HCT116 (cell line): ENCODE measurements around the gene DCP2. TPM values are rescaled to one million over a fixed set of nuclear protein-coding genes. Genes with fewer than 3 reads are reported as not detected.
"Not testable (repeated sequence)": the region's sequence is repeated elsewhere in the genome, so short reads cannot be mapped to it uniquely, and the experiment has no call there.

ENCODE experiments used
- ATAC-seq: fragments of 200-7000 bp; cut with Tn5 transposase; 2 replicates; pipeline ENCODE4 v1.9.1; 2020; ENCODE audit warnings: mild to moderate bottlenecking, moderate library complexity
- BruUV-seq: library from RNA; stranded (reverse); fragments of 400-500 nt; replicated peaks from 2 replicates; lab custom pipeline; 2021; lab: Mats Ljungman, UMichigan
- CTCF ChIA-PET: fragments of 300-600 bp; sonication (Branson Sonifier 250); formaldehyde crosslinking; loops from one replicate; lab custom pipeline; 2021; ENCODE audit warnings: antibody characterized with exemption; lab: Charles Lee
- POLR2A ChIA-PET: fragments of 300-600, 350-600 bp; sonication (Branson Sonifier 250); formaldehyde crosslinking; loops from one replicate; lab custom pipeline; 2021; ENCODE audit warnings: antibody characterized with exemption; lab: Charles Lee
- RAD21 ChIA-PET, 2 experiments: fragments of 300-600 bp; sonication (Branson Sonifier 250); formaldehyde crosslinking; loops; one replicate each; lab custom pipeline; 2023; ENCODE audit warnings: low total read pairs in 2 of 2; ENCODE audit not compliant: uncharacterized antibody in 2 of 2, unreplicated experiment in 2 of 2, low non-redundant PET in 1 of 2; lab: Charles Lee
- DNase-seq: peaks from one replicate; pipeline ENCODE4 v3.0.0-alpha.2; 2010; ENCODE audit warnings: low read depth, low spot score
- H2AFZ ChIP-seq: fragments of 200-600 bp; shearing (Covaris generic), sonication (generic); 2 replicates; pipeline ENCODE4 v1.6.1; 2017; ENCODE audit warnings: low read depth, mixed run types, mixed read lengths, antibody characterized with exemption, low read length; ENCODE audit not compliant: poor library complexity, severe bottlenecking
- H3K27ac ChIP-seq: 2 replicates; pipeline ENCODE4 v1.5.1; 2012; ENCODE audit warnings: low read depth, low read length
- H3K27me3 ChIP-seq: fragments of 200-600 bp; sonication (generic); 2 replicates; pipeline ENCODE4 v1.6.1; 2016; ENCODE audit warnings: mixed run types, low read length, mixed read lengths; ENCODE audit not compliant: insufficient read depth
- H3K36me3 ChIP-seq, 2 experiments: fragments of 200-500 bp in 1 of 2; fragments of 200-600 bp in 1 of 2; sonication (Bioruptor generic) in 1 of 2; sonication (generic) in 1 of 2; 2 replicates each; pipeline versions ENCODE4 v1.5.1 to v1.6.1; 2014 to 2016; ENCODE audit warnings: low read length in 2 of 2, inconsistent platforms in 1 of 2, mixed read lengths in 1 of 2, mixed run types in 1 of 2; ENCODE audit not compliant: insufficient read depth in 2 of 2, control insufficient read depth in 1 of 2
- H3K4me1 ChIP-seq, 2 experiments: fragments of 200-600 bp in 1 of 2; sonication (generic) in 1 of 2; 2 replicates each; pipeline versions ENCODE4 v1.5.1 to v1.6.1; 2012 to 2017; ENCODE audit warnings: low read length in 2 of 2, inconsistent platforms in 1 of 2, mild to moderate bottlenecking in 1 of 2, mixed read lengths in 1 of 2, mixed run types in 1 of 2, moderate library complexity in 1 of 2; ENCODE audit not compliant: insufficient read depth in 2 of 2, control insufficient read depth in 1 of 2
- H3K4me2 ChIP-seq: fragments of 200-600 bp; sonication (generic); 2 replicates; pipeline ENCODE4 v1.6.1; 2017; ENCODE audit warnings: mixed run types, low read length, mixed read lengths
- H3K4me3 ChIP-seq, 2 experiments: fragments of 200-600 bp in 1 of 2; sonication (generic) in 1 of 2; replicated peaks in 1 of 2; 2 replicates each; pipeline ENCODE4 v1.5.1; 2011 to 2016; ENCODE audit warnings: low read length in 2 of 2, control low read depth in 1 of 2, low read depth in 1 of 2, mild to moderate bottlenecking in 1 of 2, mixed read lengths in 1 of 2, mixed run types in 1 of 2
- H3K79me2 ChIP-seq: fragments of 200-600 bp; sonication (generic); 2 replicates; pipeline ENCODE4 v1.6.1; 2017; ENCODE audit warnings: mild to moderate bottlenecking, mixed run types, low read length, moderate library complexity, mixed read lengths; ENCODE audit not compliant: insufficient read depth
- H3K9ac ChIP-seq: fragments of 200-600 bp; sonication (generic); 2 replicates; pipeline ENCODE4 v1.6.1; 2016; ENCODE audit warnings: low read length, mixed read lengths
- H3K9me2 ChIP-seq: fragments of 200-600 bp; sonication (generic), shearing (Covaris generic); 2 replicates; pipeline ENCODE4 v1.6.1; 2017; ENCODE audit warnings: mixed run types, mild to moderate bottlenecking, moderate library complexity; ENCODE audit not compliant: insufficient read depth
- H3K9me3 ChIP-seq, 2 experiments: fragments of 200-500 bp in 1 of 2; fragments of 200-600 bp in 1 of 2; sonication (Bioruptor generic) in 1 of 2; sonication (generic) in 1 of 2; 2 replicates each; pipeline ENCODE4 v1.6.1; 2014 to 2017; ENCODE audit warnings: low read length in 2 of 2, mixed read lengths in 2 of 2, inconsistent platforms in 1 of 2, low read depth in 1 of 2, mild to moderate bottlenecking in 1 of 2, mixed run types in 1 of 2, moderate library complexity in 1 of 2; ENCODE audit not compliant: control insufficient read depth in 1 of 2, insufficient read depth in 1 of 2
- H4K20me1 ChIP-seq: fragments of 200-600 bp; sonication (generic), shearing (Covaris generic); 2 replicates; pipeline ENCODE4 v1.6.1; 2017; ENCODE audit warnings: mixed run types, mild to moderate bottlenecking, moderate library complexity; ENCODE audit not compliant: insufficient read depth
- CBX3 ChIP-seq: IDR thresholded peaks from 2 replicates; pipeline ENCODE4 v1.6.1; 2012; ENCODE audit warnings: low read depth
- CEBPB ChIP-seq: IDR thresholded peaks from 2 replicates; pipeline ENCODE4 v1.6.1; 2012; ENCODE audit warnings: low read depth
- CTCF ChIP-seq, 3 experiments: fragments of 200-600 bp in 1 of 3; sonication (generic) in 1 of 3; IDR thresholded peaks in 2 of 3; conservative IDR thresholded peaks in 1 of 3; 2 replicates each; pipeline ENCODE4 v1.5.1; 2012 to 2017; ENCODE audit warnings: low read depth in 2 of 3, low read length in 2 of 3, antibody characterized with exemption in 1 of 3, borderline replicate concordance in 1 of 3, control low read depth in 1 of 3, mild to moderate bottlenecking in 1 of 3, mixed read lengths in 1 of 3, mixed run types in 1 of 3, moderate library complexity in 1 of 3; ENCODE audit not compliant: insufficient read depth in 1 of 3
- EGR1 ChIP-seq: IDR thresholded peaks from 2 replicates; pipeline ENCODE4 v1.6.1; 2012; ENCODE audit warnings: low read depth
- ELF1 ChIP-seq: IDR thresholded peaks from 2 replicates; pipeline ENCODE4 v1.6.1; 2012; ENCODE audit warnings: low read depth, borderline replicate concordance
- EZH2phosphoT487 ChIP-seq: fragments of 200-600 bp; IDR thresholded peaks from 2 replicates; pipeline ENCODE4 v1.6.1; 2018; ENCODE audit warnings: antibody characterized with exemption, borderline replicate concordance
- FOSL1 ChIP-seq: IDR thresholded peaks from 2 replicates; pipeline ENCODE4 v1.6.1; 2012; ENCODE audit warnings: low read depth
- JUND ChIP-seq: IDR thresholded peaks from 2 replicates; pipeline ENCODE4 v1.6.1; 2012
- POLR2A ChIP-seq: IDR thresholded peaks from 2 replicates; pipeline ENCODE4 v1.7.0; 2011; ENCODE audit warnings: borderline replicate concordance; ENCODE audit not compliant: insufficient read depth, insufficient read length; ENCODE audit errors: extremely low read depth
- RAD21 ChIP-seq: IDR thresholded peaks from 2 replicates; pipeline ENCODE4 v1.6.1; 2012; ENCODE audit warnings: low read depth, mild to moderate bottlenecking
- REST ChIP-seq: IDR thresholded peaks from 2 replicates; pipeline ENCODE4 v1.6.1; 2012; ENCODE audit warnings: low read depth
- SIN3A ChIP-seq: IDR thresholded peaks from 2 replicates; pipeline ENCODE4 v1.6.1; 2012; ENCODE audit warnings: low read depth
- SRF ChIP-seq: IDR thresholded peaks from 2 replicates; pipeline ENCODE4 v1.6.1; 2012; ENCODE audit warnings: low read depth
- TCF7L2 ChIP-seq: IDR thresholded peaks from 2 replicates; pipeline ENCODE4 v1.7.0; 2011; ENCODE audit warnings: borderline replicate concordance, inconsistent platforms; ENCODE audit not compliant: insufficient read depth, insufficient read length; ENCODE audit errors: extremely low read depth
- ZNF274 ChIP-seq: fragments of 200-500 bp; sonication (Bioruptor generic); IDR thresholded peaks from 2 replicates; pipeline ENCODE4 v1.6.1; 2014; ENCODE audit warnings: mild to moderate bottlenecking, low read depth, low read length, inconsistent platforms
- intact Hi-C: fragments of 100-400 bp; cut with micrococcal nuclease; formaldehyde crosslinking; loops from 2 replicates; pipeline ENCODE4 v1.10.0; 2022
- total RNA-seq: library from RNA; stranded (reverse); gene quantifications from one replicate; pipeline ENCODE4 v1.2.1, GENCODE V29; 2021; ENCODE audit not compliant: unreplicated experiment

Gene DCP2
- total RNA-seq, 1 experiment from 2014 or later, result 57.1 TPM

GRCh38 chr5:112960863-112961504, 15.6 kb upstream of the DCP2 start:
- TF ChIP-seq FOSL1 (no peak), EGR1 (no peak), ZNF274 (no peak), SRF (no peak), JUND (no peak), CTCF (IDR thresholded peaks at IDR 0.05 in 2 of 3, conservative IDR thresholded peaks at IDR 0.05 in 1 of 3; ENCODE audit: borderline replicate concordance in 1 of 3, insufficient read depth in 1 of 3, low read depth in 2 of 3, low read length in 2 of 3) (no peak), ELF1 (no peak), RAD21 (no peak), SIN3A (no peak), REST (no peak), POLR2A (no peak), EZH2phosphoT487 (no peak), CEBPB (no peak), TCF7L2 (no peak), CBX3 (no peak)
- no peak overlapping the region; the same call in 1 of the 2 replicates for H3K4me2 ChIP-seq
- H3K27ac ChIP-seq, result no peak overlapping the region
- peaks cover 32 to 45% of the 10 kb centered on the region in 2 experiments for H3K4me1 ChIP-seq
- no peak for DNase-seq
- no peak overlapping the region for H3K4me3 ChIP-seq
- BruUV-seq, result no TSS peak
- H3K9me3 ChIP-seq, result no peaks in the 10 kb centered on the region
- no peaks in the 10 kb centered on the region for H3K36me3 ChIP-seq
- peak overlapping the region; percentile 1 for H2AFZ ChIP-seq
- H3K79me2 ChIP-seq, result no peaks in the 10 kb centered on the region
- intact Hi-C loops, result no loop called here
- no peak overlapping the region for H3K9ac ChIP-seq
- H3K27me3 ChIP-seq, result no peaks in the 10 kb centered on the region
- ChIA-PET RAD21 (interaction anchor here in 1 of 2 experiments (1.7 kb wide), 1 partner anchor 39 kb away, joined by 5 read pairs; the partner anchor contains the start of gene REEP5), POLR2A (interaction anchor here (1.5 kb wide), 1 partner anchor 15 kb away, joined by 4 read pairs; the partner anchor contains the start of gene DCP2), CTCF (no interaction called here)
- ATAC-seq, result no peak
- no peaks in the 10 kb centered on the region for H3K9me2 ChIP-seq
- no peaks in the 10 kb centered on the region for H4K20me1 ChIP-seq

- H2AFZ ChIP-seq, H3K4me3 ChIP-seq, BruUV-seq, H3K9me2 ChIP-seq, POLR2A ChIA-PET, H4K20me1 ChIP-seq, H3K27ac ChIP-seq, H3K27me3 ChIP-seq, H3K9me3 ChIP-seq, CTCF ChIA-PET, ATAC-seq, H3K36me3 ChIP-seq, DNase-seq, H3K79me2 ChIP-seq, intact Hi-C loops, H3K9ac ChIP-seq, RAD21 ChIA-PET, H3K4me2 ChIP-seq: not testable (repeated sequence)
- H3K4me1 ChIP-seq, result peaks cover 23 to 37% of the 10 kb centered on the region in 2 experiments
Observed at GRCh38 chr5:112963374-112963733, 13.2 kb upstream of the DCP2 start.
